Right ventricle myocardium inferior (tissue), 1 donor: Measurements from ENCODE around the gene CMPK2. TPM values are rescaled to one million over a fixed set of nuclear protein-coding genes. Genes with fewer than 3 reads are reported as not detected.
"Not testable (repeated sequence)": the region's sequence is repeated elsewhere in the genome, so short reads cannot be mapped to it uniquely, and the experiment has no call there.

Experiments used
- ATAC-seq: fragments of 200-7000 bp; cut with Tn5 transposase; one replicate; pipeline ENCODE4 v1.9.1; 2020; ENCODE audit warnings: mild to moderate bottlenecking, moderate library complexity
- DNase-seq: peaks from one replicate; pipeline ENCODE4 v3.0.0; 2021; ENCODE audit errors: missing footprints
- intact Hi-C: fragments of 100-400 bp; cut with DNase I; formaldehyde crosslinking; loops from one replicate; pipeline ENCODE4 v1.11.0; 2022
- long read RNA-seq: library from polyadenylated mRNA; unstranded; transcript quantifications from one replicate; pipeline ENCODE4 v2.0.0, GENCODE V29; 2021
- total RNA-seq: library from RNA; stranded (reverse); fragmentation: NEBNext Ultra II Directional; extraction: Animal tissue kit (Norgen Biotek cat#: 25700); gene quantifications from one replicate; pipeline ENCODE4 v1.2.1, GENCODE V29; 2021
- donor health status: DM: no; HTN: yes; CAD: no; lungs with severe emphysema.

CMPK2 gene
- total RNA-seq = 3.4 TPM
- long read RNA-seq, partial matches to known transcripts = 0 of 4 reads
- long read RNA-seq, other reads (novel, unspliced or antisense) = 0 of 4 reads

GRCh38 chr2:6865346-6866274 lies at the start of gene CMPK2:
Gene CMPK2 (minus strand): TSS chr2:6865907. CDS start chr2:6865696, 211 bp downstream.
- DNase-seq = peak; percentile 84

GRCh38 chr2:6915399-6915798 lies 49.7 kb upstream of the CMPK2 start:
- ATAC-seq (no peak), DNase-seq (no peak)
- intact Hi-C loops = loop anchor here (5.0 kb wide), 2 partner anchors 48 to 112 kb away; partner anchors contain the start of gene CMPK2

More at GRCh38 chr2:6865346-6866274, at the start of gene CMPK2:
- ATAC-seq = peak; percentile 66
- intact Hi-C loops = loop anchor here (5.0 kb wide), 1 partner anchor 52 kb away; the partner anchor contains the start of gene RNF144A

- ATAC-seq (no peak), DNase-seq (no peak)
- intact Hi-C loops = loop anchor here (5.0 kb wide), 2 partner anchors 48 to 112 kb away; partner anchors contain the start of gene CMPK2
Observed at GRCh38 chr2:6914828-6915227, 49.1 kb upstream of the CMPK2 start.

GRCh38 chr2:6913415-6914157 lies 47.9 kb upstream of the CMPK2 start:
- DNase-seq (no peak), ATAC-seq (no peak)
- intact Hi-C loops = no loop called here

GRCh38 chr2:6911721-6912120 lies 46.0 kb upstream of the CMPK2 start:
- DNase-seq = no peak
- intact Hi-C loops = no loop called here
- no peak for ATAC-seq

GRCh38 chr2:6909431-6910385 lies 44.0 kb upstream of the CMPK2 start:
- DNase-seq = no peak
- ATAC-seq = no peak
- intact Hi-C loops = no loop called here

GRCh38 chr2:6908291-6908690 lies 42.6 kb upstream of the CMPK2 start:
- ATAC-seq (no peak), DNase-seq (no peak)
- intact Hi-C loops = no loop called here

GRCh38 chr2:6906165-6906741 lies 40.5 kb upstream of the CMPK2 start:
- no peak for DNase-seq
- ATAC-seq = no peak
- intact Hi-C loops = no loop called here

- DNase-seq (no peak), ATAC-seq (no peak)
- intact Hi-C loops = no loop called here
Observed at GRCh38 chr2:6905668-6906067, 40.0 kb upstream of the CMPK2 start.

- intact Hi-C loops = not testable (repeated sequence)
Observed at GRCh38 chr2:6902581-6902980, 36.9 kb upstream of the CMPK2 start.

GRCh38 chr2:6896930-6897759 lies 31.4 kb upstream of the CMPK2 start:
- intact Hi-C loops = loop anchor here (1.0 kb wide), 1 partner anchor 147 kb away; no protein-coding TSS in a partner anchor
- ATAC-seq = peak; percentile 48

More at GRCh38 chr2:6902581-6902980, 36.9 kb upstream of the CMPK2 start:
- ATAC-seq, DNase-seq: not testable (repeated sequence)

GRCh38 chr2:6893876-6894482 lies 28.3 kb upstream of the CMPK2 start:
- intact Hi-C loops = no loop called here
- ATAC-seq (no peak), DNase-seq (no peak)

More at GRCh38 chr2:6896930-6897759, 31.4 kb upstream of the CMPK2 start:
- no peak for DNase-seq

GRCh38 chr2:6888724-6889123 lies 23.0 kb upstream of the CMPK2 start:
- no peak for DNase-seq
- intact Hi-C loops = no loop called here
- no peak for ATAC-seq

GRCh38 chr2:6887751-6888192 lies 22.1 kb upstream of the CMPK2 start:
- intact Hi-C loops = no loop called here
- no peak for DNase-seq
- no peak for ATAC-seq

- intact Hi-C loops = no loop called here
- ATAC-seq (no peak), DNase-seq (no peak)
Observed at GRCh38 chr2:6885968-6886367, 20.3 kb upstream of the CMPK2 start.

GRCh38 chr2:6885551-6885950 lies 19.8 kb upstream of the CMPK2 start:
- intact Hi-C loops = no loop called here
- ATAC-seq = no peak
- no peak for DNase-seq
